GM21526 (cell line): ENCODE measurements around the gene SNRNP25.

Experiments
- ATAC-seq: cut with Tn5 transposase; IDR thresholded peaks from one replicate; pipeline ENCODE4 v1.9.1; 2021; ENCODE audit warnings: moderate library complexity; ENCODE audit not compliant: unreplicated experiment, low FRiP score

SNRNP25 gene

DNA sequence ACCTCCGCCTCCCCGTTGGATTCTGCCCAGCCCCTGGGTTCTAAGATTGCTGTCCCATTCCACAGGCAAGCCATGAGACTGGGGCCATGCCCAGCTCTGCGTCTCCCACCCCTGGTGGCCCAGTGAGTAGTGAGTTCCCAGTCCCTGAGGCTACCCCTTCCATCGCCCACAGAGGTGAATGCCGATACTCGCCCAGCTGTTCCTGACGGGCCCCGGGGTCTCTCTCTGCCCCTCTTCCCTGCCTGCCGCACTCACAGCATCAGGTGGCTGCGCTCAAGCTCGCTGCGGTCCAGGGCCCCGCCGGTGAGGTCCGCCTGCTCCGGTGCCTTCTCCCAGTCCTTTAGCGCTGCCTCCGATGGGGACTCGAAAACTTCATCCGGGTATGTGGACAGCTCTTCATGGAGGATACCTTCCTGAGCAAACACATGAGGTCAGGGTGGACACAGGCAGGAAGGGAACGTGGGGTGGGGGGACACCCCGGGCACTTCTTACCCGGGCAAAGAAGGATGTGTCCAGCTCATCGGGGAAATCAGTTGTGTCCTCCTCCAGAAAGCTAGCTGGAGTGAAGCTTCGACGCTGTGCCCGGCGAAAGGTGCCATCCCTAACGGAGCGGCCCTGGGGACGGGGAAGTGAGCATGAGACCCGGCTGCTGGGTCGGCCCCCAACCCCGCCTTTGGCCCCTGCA is 8.8 kb downstream of the SNRNP25 start:
- no peak for ATAC-seq

DNA sequence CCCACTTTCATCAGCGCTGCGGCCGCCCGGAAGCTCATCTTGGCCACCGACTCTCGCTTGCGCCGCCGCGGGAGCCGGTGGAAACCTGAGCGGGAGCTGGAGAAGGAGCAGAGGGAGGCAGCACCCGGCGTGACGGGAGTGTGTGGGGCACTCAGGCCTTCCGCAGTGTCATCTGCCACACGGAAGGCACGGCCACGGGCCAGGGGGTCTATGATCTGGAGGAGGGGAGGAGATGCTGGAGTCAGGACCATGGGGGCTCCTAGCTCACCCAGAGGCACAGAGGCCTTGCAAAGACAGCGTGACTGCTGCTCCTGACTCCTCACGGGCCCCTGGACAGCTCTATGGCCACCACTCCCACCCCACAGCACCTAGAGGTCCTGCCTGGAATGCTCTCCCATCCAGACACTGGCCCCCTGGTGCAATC is 9.4 kb downstream of the SNRNP25 start:
- ATAC-seq = no peak

DNA sequence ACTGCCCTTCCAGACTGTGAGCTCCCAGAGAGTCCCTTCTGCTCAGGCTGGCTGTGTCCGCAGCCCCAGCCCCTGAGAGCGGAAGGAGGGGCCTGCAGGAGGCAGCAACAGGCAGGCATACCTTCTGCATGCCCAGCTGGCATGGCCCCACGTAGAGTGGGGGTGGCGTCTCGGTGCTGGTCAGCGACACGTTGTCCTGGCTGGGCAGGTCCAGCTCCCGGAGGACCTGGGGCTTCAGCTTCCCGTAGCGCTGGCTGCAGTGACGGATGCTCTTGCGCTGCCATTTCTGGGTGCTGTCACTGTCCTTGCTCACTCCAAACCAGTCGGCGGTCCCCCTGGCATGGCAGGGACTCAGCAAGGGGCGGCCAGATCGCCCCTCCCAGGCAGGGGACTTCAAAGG is 9.8 kb downstream of the SNRNP25 start:
- no peak for ATAC-seq

DNA sequence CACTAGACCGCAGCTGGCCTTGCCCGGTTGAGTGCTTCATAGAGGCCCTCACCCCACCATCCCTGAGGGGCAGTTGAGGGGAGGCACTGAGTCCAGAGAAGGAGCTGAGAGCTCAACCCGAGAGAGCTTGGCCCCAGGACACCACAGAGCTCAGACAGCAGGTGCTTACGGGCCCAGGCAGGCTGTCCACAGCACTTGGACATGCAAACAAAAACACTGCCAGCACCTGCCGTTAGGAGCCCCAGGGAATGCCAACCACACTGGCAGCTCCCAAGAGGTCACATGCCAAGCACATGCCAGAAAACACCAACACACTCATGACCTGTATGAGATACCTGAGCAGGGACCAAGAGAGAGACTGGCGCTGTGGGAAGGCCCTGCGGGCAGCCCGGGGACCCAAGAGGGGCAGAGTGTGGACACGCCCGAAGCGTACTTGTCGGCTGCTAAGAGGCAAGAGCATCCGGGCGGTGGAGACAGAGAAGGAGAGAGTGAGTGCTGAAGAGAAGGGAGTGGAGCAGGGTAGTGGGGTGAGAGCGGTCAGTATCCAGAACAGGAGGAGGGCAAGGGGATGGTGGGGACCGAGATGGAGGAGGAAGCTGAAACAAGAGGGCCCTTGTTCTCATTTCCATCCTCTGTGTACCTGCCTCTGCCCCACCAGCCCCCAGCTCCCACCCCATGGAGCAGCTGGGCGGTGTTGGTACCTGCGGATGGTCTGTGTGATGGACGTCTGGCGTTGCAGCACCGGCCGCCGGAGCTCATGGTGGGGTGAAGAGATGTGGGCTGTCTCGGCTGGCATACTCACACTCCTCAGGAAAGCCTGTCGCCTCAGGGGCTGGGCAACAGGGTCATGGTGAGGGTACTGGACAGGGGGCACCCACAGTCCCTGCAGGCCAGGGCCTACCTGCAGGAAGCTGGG is 10.6 kb downstream of the SNRNP25 start:
- no peak for ATAC-seq

DNA sequence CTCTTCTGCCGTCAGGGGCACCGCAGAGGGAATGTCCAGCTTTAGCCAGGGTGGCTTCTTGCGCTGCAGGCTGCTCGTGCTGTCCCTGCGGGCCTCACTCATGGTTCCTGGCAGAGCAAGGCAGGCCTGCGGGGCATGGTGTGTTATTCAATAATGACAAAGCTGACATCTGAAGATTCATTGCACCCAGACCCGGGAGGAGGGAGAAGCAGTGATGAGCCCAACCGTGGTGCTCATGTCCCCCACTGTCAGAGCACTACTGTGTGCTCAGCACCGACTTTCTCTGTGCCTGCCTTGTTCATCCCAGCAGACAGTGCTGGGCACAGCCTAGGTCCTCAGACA is 11.3 kb downstream of the SNRNP25 start:
- no peak for ATAC-seq

DNA sequence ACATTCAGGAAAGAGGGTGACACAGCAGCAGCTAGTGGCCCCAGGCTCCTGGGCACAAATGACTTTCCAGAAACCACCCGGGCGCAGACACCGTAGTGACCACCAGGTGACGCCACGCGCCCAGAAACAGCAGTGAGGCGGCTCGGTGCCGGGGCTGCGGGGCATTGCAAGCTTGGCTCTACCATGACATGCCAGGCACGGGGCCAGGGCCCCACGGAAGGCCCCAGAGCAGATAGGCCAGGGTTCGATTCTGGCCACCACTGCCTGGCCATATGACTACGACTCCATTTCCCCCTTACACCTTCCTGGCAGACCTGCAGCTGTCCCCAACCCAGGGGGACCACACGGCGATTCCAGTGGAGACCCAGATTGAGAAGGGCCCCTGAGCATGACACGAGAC is 12.1 kb downstream of the SNRNP25 start:
- no peak for ATAC-seq

DNA sequence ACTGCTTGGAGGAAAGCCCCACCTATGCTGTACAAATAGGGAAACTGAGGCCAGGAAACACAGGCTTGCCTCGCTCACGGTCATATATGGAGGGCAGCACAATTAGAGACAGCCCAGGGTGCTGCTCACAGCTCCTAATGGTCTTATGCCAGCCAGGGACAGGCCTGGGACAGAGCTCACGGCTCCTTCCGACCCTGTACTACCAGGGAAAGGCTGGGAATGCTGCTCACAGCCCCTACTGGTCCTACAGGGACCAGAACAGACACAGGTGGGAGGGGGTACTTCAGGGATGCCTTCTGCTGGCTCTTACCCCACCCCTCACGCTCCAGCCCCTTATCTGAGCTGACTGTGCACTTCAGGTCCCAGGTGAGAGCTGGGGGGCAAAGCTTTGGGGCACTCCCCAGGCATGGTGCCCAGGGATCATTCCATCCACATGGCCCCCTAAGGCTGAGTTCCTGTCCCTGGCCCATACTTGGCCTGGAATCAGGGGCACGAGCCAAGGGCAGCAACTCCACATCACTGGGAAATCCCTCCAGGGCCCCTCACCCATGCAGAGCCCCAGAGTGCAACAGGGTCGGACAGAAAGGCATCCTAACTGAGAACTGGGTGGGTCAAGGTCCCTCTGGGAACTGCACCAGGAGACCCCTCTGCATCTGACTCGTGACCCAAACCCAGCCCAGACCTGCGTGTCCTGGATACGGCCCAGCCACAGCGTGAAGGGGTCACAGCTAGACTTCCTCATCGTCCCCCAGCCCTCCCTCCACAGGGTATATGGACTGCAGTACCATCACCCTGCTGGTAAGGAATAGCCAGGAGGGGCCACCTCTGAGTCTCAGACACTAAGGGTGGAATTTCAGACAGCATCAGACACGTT is 12.9 kb downstream of the SNRNP25 start:
- no peak for ATAC-seq

DNA sequence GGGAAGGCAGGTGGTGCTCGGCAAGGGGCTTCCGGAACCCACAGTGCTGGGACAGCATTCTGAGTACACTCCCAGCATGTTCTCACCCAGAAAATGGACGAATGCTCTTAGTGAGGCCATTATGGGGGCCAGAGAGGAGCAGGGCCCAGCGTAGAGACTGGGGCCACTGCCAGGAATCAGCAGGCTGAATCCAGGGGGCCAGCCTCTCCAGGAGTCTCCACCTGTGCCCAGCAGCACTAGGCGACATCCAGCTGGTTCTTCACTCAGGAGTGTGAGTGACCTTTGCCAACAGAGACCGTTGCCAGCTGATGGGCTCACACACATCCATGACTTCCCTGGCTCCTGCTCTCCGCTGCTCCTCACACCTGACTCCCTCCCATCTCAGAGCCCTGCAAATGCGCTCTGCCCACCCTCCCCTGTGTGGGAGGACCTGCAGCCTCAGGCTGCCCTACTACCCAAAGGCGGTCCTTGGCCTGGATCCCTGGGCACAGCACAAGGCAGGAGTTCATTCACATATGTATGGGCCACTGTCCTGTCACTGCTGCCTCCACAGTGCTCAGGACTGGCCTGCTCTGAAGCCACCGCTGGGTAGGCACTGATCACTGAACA is 13.7 kb downstream of the SNRNP25 start:
- no peak for ATAC-seq

DNA sequence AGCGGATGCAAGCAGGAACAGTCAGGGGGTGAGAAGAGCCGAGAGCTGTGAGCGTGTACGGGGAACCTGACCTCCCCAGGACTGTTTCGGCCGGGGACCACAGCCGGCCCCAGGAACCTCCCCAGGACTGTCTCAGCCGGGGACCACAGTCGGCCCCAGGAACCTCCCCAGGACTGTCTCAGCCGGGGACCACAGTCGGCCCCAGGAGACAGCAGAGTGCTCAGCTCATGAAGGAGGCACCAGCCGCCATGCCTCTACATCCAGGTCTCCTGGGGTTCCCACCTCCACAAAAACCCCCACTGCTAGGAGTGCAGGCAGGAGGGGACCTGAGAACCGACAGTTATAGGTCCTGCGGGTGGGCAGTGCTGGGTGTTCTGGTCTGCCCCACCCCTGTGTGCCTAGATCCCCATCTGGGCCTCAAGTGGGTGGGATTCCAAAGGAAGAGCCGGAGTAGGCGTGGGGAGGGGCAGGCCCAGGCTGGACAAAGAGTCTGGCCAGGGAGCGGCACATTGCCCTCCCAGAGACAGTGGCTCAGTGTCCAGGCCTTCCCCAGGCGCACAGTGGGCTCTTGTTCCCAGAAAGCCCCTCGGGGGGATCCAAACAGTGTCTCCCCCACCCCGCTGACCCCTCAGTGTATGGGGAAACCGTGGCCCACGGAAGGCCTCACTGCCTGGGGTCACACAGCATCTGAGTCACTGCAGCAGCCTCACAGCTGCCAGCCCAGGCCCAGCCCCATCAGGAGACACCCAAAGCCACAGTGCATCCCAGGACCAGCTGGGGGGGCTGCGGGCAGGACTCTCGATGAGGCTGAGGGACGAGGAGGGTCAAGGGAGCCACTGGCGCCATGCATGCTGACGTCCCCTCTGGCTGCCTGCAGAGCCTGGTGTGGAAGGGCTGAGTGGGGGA is 14.5 kb downstream of the SNRNP25 start:
- no peak for ATAC-seq

DNA sequence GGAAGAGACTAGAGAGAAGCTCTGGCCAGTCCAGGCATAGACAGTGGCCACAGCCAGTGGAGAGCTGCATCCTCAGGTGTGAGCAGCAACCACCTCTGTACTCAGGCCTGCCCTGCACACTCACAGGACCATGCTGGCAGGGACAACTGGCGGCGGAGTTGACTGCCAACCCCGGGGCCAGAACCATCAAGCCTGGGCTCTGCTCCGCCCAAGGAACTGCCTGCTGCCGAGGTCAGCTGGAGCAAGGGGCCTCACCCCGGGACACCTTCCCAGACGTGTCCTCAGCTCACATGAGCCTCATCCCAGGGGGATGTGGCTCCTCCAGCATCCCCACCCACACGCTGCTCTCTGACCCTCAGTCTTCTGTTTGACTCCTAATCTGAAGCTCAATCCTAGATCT is 15.6 kb downstream of the SNRNP25 start:
- ATAC-seq = no peak

DNA sequence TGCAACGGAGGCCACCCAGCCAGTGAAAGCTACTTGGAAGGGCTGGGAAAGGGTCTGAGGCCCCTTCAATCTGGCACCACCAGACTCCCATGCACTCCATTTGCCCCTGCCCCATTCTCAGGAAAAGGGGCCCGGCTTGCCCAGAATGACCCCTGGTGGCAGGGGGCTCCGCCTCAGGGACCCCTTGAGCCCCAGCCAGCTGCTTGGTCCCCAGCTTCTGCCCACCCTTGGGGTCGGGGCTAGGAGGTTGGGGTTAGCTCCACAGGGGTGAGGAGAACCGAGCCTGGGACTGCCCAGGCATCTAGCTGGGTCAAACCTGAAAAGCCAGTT is 17.5 kb downstream of the SNRNP25 start:
- ATAC-seq = no peak

DNA sequence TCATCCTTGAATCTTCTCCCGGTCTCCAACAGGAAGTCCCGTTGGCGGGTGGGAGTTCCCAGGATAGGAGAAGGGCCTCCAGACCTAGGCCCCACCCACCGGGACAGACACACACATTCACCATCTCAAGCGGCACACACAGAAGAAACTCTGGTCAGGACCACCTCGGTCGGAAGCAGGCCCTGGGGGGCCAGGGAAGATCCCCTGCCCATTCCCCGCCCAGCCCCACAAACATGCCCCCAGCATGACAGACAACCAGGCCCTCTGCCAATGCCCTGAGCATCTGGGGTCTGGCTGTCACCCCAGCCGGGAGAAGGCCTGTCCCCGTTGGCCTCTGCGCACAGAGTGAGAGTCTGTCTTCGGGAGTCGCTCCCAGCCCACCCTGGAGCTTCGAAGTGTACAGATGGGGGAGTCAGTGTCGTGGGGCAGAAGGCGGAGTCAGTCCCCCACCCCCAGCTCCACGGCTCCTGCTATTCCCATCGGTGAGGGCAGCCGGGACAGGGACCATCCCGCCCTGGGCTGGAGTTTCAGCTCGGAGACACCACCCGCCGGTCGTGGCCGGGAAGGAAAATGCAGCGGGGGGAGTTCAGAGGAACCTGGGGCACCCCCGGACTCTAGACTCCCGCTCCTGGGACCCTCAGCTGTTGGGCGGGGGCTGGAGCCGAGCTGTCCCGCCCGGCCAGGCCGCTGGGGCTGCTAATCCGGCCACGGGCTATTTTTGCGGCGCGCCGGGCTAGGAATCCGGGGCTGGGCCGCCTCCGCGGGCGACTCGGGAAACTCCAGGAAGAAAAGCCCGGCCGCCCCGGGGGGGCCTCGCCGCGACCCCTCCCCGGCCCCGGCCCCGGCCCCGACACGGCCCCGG is 18.1 kb downstream of the SNRNP25 start:
- ATAC-seq = no peak

DNA sequence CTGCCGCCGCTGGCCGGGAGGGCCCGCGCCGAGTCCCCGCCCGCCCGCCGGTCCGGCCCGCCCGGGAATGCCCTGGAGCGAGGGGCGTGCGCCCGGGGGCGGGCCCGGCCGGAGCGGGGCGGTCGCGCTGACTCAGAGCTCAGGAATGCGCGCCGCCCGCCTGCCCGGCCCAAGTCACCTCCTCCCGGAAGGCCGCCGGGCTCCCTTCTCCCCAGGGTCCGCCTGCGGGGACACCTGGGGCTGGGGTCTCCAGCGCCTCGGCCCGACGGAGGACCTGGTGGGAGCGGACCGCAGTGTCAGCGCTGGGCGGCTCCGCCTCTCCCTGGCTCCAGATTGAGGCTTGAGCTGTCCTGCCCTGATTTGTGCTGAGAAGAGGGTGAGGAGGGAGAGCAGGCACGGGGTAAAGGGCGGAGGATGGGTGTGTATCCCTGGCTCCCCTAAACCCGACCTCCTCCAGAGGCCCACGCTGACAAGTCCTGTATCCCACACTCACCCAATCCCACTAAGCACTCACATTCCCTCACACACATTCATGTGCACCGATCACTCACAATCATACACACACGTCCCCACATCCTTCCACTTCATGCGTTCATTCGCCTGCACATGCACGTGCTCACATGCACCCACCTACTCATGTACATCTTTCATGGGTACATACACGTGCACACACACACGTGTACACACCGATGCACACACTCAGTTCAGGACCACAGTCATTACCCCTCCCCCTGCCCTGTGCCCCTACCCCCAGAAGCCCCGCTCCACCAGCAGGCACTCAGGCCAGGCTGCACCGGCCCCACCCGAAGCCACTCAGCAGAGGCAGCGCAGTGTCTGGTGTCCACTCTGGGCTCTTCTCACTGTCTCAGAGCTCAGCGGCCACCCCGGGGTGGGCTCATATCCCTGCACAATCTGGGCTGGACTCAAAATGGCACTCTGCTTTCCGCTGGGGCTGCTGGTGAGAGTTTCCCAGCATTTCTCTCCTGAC is 19.2 kb downstream of the SNRNP25 start, which contains the start of gene RHBDF1:
TSS of gene RHBDF1 (minus strand) at position 71 of the 988 bp plus-strand sequence. CDS start 7,616 bp downstream, outside the sequence.
- no peak for ATAC-seq

DNA sequence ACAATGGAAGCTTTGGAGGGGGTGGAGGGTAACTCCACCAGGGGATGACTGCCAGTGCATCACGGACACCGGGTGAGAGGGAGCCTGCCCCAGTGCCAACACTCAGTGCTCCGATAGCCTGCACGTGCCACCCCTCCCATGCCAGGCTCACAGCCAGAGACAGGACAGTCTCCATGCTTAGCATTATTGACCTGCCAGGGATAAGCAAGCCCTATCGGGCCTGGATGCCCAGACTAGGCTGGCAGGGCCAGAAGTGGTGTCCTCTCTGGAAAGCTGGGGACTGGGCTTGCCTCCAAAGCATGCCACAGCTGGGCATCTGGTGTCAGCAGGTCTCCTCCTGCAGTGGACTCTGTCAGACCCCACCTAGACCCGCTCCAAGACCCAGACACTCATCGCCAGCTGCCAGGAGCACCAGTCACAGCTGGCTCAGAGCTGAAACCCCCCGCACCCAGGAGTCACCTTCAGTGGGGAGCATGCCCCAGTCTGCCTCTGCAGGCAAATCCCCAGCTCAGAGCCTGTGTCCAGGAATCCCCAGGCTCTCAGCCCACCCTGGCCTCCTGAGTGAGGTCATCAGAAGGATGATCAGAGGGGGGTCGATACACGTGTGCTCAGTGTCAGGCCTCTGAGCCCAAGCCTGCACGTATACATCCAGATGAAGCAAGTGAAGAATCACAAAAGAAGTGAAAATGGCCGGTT is 20.6 kb downstream of the SNRNP25 start:
- ATAC-seq = no peak

DNA sequence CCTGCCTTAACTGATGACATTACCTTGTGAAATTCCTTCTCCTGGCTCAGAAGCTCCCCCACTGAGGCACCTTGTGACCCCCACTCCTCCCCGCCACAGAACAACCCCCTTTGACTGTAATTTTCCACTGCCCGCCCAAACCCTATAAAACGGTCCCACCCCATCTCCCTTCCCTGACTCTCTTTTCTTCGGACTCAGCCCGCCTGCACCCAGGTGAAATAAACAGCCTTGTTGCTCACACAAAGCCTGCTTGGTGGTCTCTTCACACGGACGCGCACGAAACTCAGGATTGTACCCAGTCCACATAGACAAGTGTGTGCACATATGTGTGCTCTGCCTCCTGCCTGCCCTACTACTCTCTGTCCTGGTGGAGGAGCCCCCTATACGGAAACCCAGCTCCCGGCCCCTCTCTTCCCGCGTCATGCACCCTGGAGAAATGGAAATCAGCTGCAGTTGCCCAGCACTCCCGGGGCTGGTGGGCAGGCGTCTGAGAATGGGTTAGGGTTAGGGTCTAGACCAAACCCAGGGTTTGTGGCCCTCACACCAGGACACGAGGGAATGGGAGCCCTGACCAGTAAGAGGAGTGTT is 21.2 kb downstream of the SNRNP25 start:
- no peak for ATAC-seq
